ENCODE results near the gene LRRFIP2. TPM values are rescaled to one million over a fixed set of nuclear protein-coding genes. Genes with fewer than 3 reads are reported as not detected.

The LRRFIP2 gene
- total and polyA plus RNA-seq, 2 experiments from 2014 or later, result 29.0 to 48.8 TPM

DNA sequence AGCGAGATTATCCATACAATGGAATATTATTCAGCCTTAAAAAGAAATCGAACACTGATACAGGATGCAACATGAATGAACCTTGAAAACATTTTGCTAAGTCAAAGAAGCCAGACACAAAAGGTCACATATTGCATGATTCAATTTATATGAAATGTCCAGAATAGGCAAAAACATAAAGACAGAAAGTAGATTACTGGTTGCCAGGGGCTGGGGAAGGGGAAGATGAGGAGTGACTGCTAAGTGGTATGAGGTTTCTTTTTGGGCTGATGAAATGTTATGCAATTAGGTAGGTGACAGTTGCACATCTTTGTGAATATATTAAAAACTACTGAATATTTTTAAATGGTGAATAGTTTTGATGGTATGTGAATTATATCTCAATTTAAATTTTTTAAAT is 38.3 kb downstream of the LRRFIP2 start:
- H3K4me1 ChIP-seq (ENCODE audit: insufficient read depth), result peaks cover 5% of the 10 kb centered on the region
- H3K9me2 ChIP-seq (replicated peaks; ENCODE audit: insufficient read depth), result no peaks in the 10 kb centered on the region
- 98% methylated on average over 2 of the region's 2 CpGs for WGBS (ENCODE audit: low lambda C conversion rate, missing lambda C conversion rate)
- H3K27ac ChIP-seq, result no peak overlapping the region
- H3K4me3 ChIP-seq, result no peak overlapping the region
- H3K4me2 ChIP-seq, result no peak overlapping the region
- no peak overlapping the region for H2AFZ ChIP-seq
- H3K9me3 ChIP-seq (ENCODE audit: low read depth), result no peaks in the 10 kb centered on the region
- no peaks in the 10 kb centered on the region for H4K20me1 ChIP-seq (ENCODE audit: insufficient read depth, poor library complexity, severe bottlenecking)
- DNase-seq (ENCODE audit: low spot score), result no peak
- no peaks in the 10 kb centered on the region for H3K36me3 ChIP-seq (replicated peaks; ENCODE audit: insufficient read depth, low read depth)
- no peak for TF ChIP-seq EZH2phosphoT487 (IDR thresholded peaks at IDR 0.05; ENCODE audit: low read depth, severe bottlenecking, unreplicated experiment)
- no peak for TF ChIP-seq EZH2 (IDR thresholded peaks at IDR 0.05; ENCODE audit: borderline replicate concordance)
- TF ChIP-seq, protein P1, sequence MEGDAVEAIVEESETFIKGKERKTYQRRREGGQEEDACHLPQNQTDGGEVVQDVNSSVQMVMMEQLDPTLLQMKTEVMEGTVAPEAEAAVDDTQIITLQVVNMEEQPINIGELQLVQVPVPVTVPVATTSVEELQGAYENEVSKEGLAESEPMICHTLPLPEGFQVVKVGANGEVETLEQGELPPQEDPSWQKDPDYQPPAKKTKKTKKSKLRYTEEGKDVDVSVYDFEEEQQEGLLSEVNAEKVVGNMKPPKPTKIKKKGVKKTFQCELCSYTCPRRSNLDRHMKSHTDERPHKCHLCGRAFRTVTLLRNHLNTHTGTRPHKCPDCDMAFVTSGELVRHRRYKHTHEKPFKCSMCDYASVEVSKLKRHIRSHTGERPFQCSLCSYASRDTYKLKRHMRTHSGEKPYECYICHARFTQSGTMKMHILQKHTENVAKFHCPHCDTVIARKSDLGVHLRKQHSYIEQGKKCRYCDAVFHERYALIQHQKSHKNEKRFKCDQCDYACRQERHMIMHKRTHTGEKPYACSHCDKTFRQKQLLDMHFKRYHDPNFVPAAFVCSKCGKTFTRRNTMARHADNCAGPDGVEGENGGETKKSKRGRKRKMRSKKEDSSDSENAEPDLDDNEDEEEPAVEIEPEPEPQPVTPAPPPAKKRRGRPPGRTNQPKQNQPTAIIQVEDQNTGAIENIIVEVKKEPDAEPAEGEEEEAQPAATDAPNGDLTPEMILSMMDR (IDR thresholded peaks at IDR 0.05; ENCODE audit: poor library complexity), result no peak
- H3K79me2 ChIP-seq, result peaks cover 44% of the 10 kb centered on the region
- H3K27me3 ChIP-seq, result no peaks in the 10 kb centered on the region

DNA sequence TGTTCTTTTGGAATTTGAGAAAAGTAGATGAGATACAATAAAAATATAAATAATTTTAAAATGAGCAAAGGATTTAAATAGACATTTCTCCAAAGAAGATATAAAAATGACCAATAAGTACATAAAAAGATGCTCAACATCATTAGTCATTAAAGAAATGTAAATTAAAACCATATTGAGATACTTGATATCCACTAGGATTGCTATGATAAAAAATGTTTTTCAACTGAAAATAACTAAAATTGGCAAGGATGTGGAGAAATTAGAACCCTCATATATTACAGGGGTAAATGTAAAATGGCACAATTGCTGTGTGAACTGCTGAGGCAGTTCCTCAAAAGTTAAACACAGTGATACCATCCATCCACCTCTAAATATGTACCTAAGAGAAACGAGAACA is 38.8 kb downstream of the LRRFIP2 start:
- no peaks in the 10 kb centered on the region for H3K36me3 ChIP-seq (replicated peaks; ENCODE audit: insufficient read depth, low read depth)
- H3K4me3 ChIP-seq, result no peak overlapping the region
- H3K27me3 ChIP-seq, result no peaks in the 10 kb centered on the region
- no peak overlapping the region for H3K27ac ChIP-seq
- H3K9me2 ChIP-seq (replicated peaks; ENCODE audit: insufficient read depth), result no peaks in the 10 kb centered on the region
- no peaks in the 10 kb centered on the region for H3K9me3 ChIP-seq (ENCODE audit: low read depth)
- 95% methylated on average over 1 of the region's 1 CpG for WGBS (ENCODE audit: low lambda C conversion rate, missing lambda C conversion rate)
- H2AFZ ChIP-seq, result no peak overlapping the region
- H3K79me2 ChIP-seq, result peaks cover 44% of the 10 kb centered on the region
- no peak for DNase-seq (ENCODE audit: low spot score)
- H3K4me1 ChIP-seq (ENCODE audit: insufficient read depth), result peaks cover 7% of the 10 kb centered on the region
- H4K20me1 ChIP-seq (ENCODE audit: insufficient read depth, poor library complexity, severe bottlenecking), result no peaks in the 10 kb centered on the region
- TF ChIP-seq, protein P1 (IDR thresholded peaks at IDR 0.05; ENCODE audit: poor library complexity), result no peak
- TF ChIP-seq EZH2 (IDR thresholded peaks at IDR 0.05; ENCODE audit: borderline replicate concordance) (no peak), EZH2phosphoT487 (IDR thresholded peaks at IDR 0.05; ENCODE audit: low read depth, severe bottlenecking, unreplicated experiment) (no peak)
- H3K4me2 ChIP-seq, result no peak overlapping the region

DNA sequence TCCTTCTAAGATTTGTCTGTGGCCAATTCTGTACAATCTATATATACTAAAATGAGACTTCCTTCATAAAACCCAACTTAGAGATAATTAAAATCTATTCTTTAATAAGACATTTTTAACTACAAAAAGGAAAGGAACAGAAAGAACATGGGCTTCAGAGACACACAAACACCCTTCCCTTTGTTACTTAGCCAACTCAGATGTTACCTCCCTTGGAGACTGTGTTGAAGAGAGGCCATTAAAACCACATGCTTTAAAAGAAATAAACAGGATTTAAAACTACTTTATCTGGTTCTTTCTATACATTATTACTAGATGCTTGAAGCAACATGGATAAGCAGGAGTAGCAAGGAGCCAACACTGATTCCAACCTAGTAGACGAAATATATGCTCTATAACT is 42.0 kb downstream of the LRRFIP2 start:
- TF ChIP-seq EZH2 (IDR thresholded peaks at IDR 0.05; ENCODE audit: borderline replicate concordance), result no peak
- TF ChIP-seq, protein P1 (IDR thresholded peaks at IDR 0.05; ENCODE audit: poor library complexity), result no peak
- no peak for TF ChIP-seq EZH2phosphoT487 (IDR thresholded peaks at IDR 0.05; ENCODE audit: low read depth, severe bottlenecking, unreplicated experiment)
- H3K4me2 ChIP-seq, result no peak overlapping the region
- H3K79me2 ChIP-seq, result peaks cover 56% of the 10 kb centered on the region
- H3K4me1 ChIP-seq (ENCODE audit: insufficient read depth), result peaks cover 7% of the 10 kb centered on the region
- 87% methylated on average over 1 of the region's 1 CpG for WGBS (ENCODE audit: low lambda C conversion rate, missing lambda C conversion rate)
- H3K36me3 ChIP-seq (replicated peaks; ENCODE audit: insufficient read depth, low read depth), result no peaks in the 10 kb centered on the region
- H3K27me3 ChIP-seq, result no peaks in the 10 kb centered on the region
- H2AFZ ChIP-seq, result no peak overlapping the region
- H3K9me3 ChIP-seq (ENCODE audit: low read depth), result no peaks in the 10 kb centered on the region
- DNase-seq (ENCODE audit: low spot score), result no peak
- no peaks in the 10 kb centered on the region for H3K9me2 ChIP-seq (replicated peaks; ENCODE audit: insufficient read depth)
- no peaks in the 10 kb centered on the region for H4K20me1 ChIP-seq (ENCODE audit: insufficient read depth, poor library complexity, severe bottlenecking)
- H3K4me3 ChIP-seq, result no peak overlapping the region
- H3K27ac ChIP-seq, result no peak overlapping the region

DNA sequence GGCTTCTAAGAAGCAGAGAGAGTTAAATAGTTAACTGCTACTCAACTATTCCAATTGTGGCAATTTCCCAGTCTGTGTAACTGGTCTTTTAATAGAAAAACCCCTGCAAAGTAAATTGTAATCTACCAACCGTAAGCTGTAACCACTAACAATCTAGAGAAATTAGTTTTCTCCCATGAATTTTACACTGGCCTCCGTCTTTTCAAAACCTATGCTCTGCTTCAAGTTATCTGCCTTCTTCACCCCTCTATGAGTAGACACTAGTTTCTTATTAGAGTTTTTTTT is 42.6 kb downstream of the LRRFIP2 start:
- 63% methylated on average over 2 of the region's 2 CpGs for WGBS (ENCODE audit: low lambda C conversion rate, missing lambda C conversion rate)
- peak overlapping the region; percentile 41 for H3K27ac ChIP-seq
- H3K4me1 ChIP-seq (ENCODE audit: insufficient read depth), result peaks cover 7% of the 10 kb centered on the region
- no peaks in the 10 kb centered on the region for H3K9me3 ChIP-seq (ENCODE audit: low read depth)
- H4K20me1 ChIP-seq (ENCODE audit: insufficient read depth, poor library complexity, severe bottlenecking), result no peaks in the 10 kb centered on the region
- no peak for DNase-seq (ENCODE audit: low spot score)
- TF ChIP-seq, protein P1 (IDR thresholded peaks at IDR 0.05; ENCODE audit: poor library complexity), result no peak
- TF ChIP-seq EZH2 (IDR thresholded peaks at IDR 0.05; ENCODE audit: borderline replicate concordance) (no peak), EZH2phosphoT487 (IDR thresholded peaks at IDR 0.05; ENCODE audit: low read depth, severe bottlenecking, unreplicated experiment) (no peak)
- no peak overlapping the region for H2AFZ ChIP-seq
- no peaks in the 10 kb centered on the region for H3K9me2 ChIP-seq (replicated peaks; ENCODE audit: insufficient read depth)
- H3K79me2 ChIP-seq, result peaks cover 56% of the 10 kb centered on the region
- H3K36me3 ChIP-seq (replicated peaks; ENCODE audit: insufficient read depth, low read depth), result no peaks in the 10 kb centered on the region
- H3K4me2 ChIP-seq, result no peak overlapping the region
- H3K27me3 ChIP-seq, result no peaks in the 10 kb centered on the region
- H3K4me3 ChIP-seq, result no peak overlapping the region
